WTC11 (cell line): ENCODE data around the gene SF3B4.

Source experiments
- CREB1 ChIP-seq: sonication (generic); formaldehyde crosslinking; IDR thresholded peaks from 2 replicates; pipeline ENCODE4 v1.8.0; 2023; ENCODE audit warnings: mild to moderate bottlenecking, missing genetic modification reagents
- EMX1 ChIP-seq: fragments of 250-450 bp; sonication (Bioruptor Pico); IDR thresholded peaks from 2 replicates; pipeline ENCODE4 v1.8.0; 2021; ENCODE audit warnings: mild to moderate bottlenecking
- JUN ChIP-seq: sonication (generic); formaldehyde crosslinking; IDR thresholded peaks from 2 replicates; pipeline ENCODE4 v1.8.0; 2023; ENCODE audit warnings: mild to moderate bottlenecking, missing genetic modification reagents
- MXD4 ChIP-seq: fragments of 250-450 bp; sonication (Bioruptor Pico); IDR thresholded peaks from 2 replicates; pipeline ENCODE4 v1.8.0; 2021; ENCODE audit warnings: mild to moderate bottlenecking, moderate library complexity, borderline replicate concordance
- NFE2L1 ChIP-seq: sonication (generic); formaldehyde crosslinking; IDR thresholded peaks from 2 replicates; pipeline ENCODE4 v1.8.1; 2023; ENCODE audit warnings: missing genetic modification reagents
- OVOL2 ChIP-seq: fragments of 250-450 bp; sonication (Bioruptor Pico); IDR thresholded peaks from 2 replicates; pipeline ENCODE4 v1.9.0; 2021; ENCODE audit warnings: mild to moderate bottlenecking, borderline replicate concordance
- ZNF416 ChIP-seq: fragments of 250-450 bp; sonication (Bioruptor Pico); IDR thresholded peaks from 2 replicates; pipeline ENCODE4 v1.9.0; 2021; ENCODE audit warnings: mild to moderate bottlenecking, inconsistent platforms
- TF ChIP-seq, protein P1 (sequence below): fragments of 200-600 bp; IDR thresholded peaks from 2 replicates; pipeline ENCODE4 v1.8.0; 2022; ENCODE audit warnings: antibody characterized with exemption
- TF ChIP-seq, protein P2 (sequence below): sonication (generic); formaldehyde crosslinking; IDR thresholded peaks from 2 replicates; pipeline ENCODE4 v1.8.1; 2023; ENCODE audit warnings: mild to moderate bottlenecking, missing genetic modification reagents, moderate library complexity
- TF ChIP-seq, protein P3 (sequence below): sonication (generic); formaldehyde crosslinking; IDR thresholded peaks from 2 replicates; pipeline ENCODE4 v1.8.1; 2023; ENCODE audit warnings: mild to moderate bottlenecking, moderate library complexity, missing genetic modification reagents
- TF ChIP-seq, protein P4 (sequence below): sonication (generic); formaldehyde crosslinking; IDR thresholded peaks from 2 replicates; pipeline ENCODE4 v1.8.1; 2023; ENCODE audit warnings: mild to moderate bottlenecking, missing genetic modification reagents, moderate library complexity
- TF ChIP-seq, protein P5 (sequence below): sonication (generic); formaldehyde crosslinking; IDR thresholded peaks from 2 replicates; pipeline ENCODE4 v1.8.1; 2022; ENCODE audit warnings: low read depth, mild to moderate bottlenecking, moderate library complexity, missing genetic modification reagents, borderline replicate concordance
- TF ChIP-seq, protein P6 (sequence below): sonication (generic); formaldehyde crosslinking; IDR thresholded peaks from 2 replicates; pipeline ENCODE4 v1.8.0; 2022; ENCODE audit warnings: mild to moderate bottlenecking, missing genetic modification reagents

DNA sequence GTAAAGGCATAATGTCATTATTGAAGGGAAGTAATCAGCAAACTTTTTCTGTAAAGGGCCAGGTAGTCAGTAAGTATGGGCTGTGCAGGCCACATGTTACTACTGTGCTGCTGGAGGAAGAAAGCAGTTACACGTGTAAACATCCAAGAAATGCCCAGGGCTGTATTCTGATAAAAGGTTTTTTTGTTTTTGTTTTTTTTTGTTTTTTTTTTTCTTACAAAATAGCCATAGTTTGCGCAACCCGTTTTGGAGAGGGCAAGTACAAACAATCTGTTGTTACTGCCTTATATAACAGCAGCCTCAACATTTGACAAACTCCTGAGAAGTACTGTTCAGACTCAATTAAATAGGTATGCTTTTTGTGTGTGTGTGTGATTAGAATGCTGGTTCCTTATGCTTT, 35.8 kb upstream of the SF3B4 start:
- TF ChIP-seq, protein P1, sequence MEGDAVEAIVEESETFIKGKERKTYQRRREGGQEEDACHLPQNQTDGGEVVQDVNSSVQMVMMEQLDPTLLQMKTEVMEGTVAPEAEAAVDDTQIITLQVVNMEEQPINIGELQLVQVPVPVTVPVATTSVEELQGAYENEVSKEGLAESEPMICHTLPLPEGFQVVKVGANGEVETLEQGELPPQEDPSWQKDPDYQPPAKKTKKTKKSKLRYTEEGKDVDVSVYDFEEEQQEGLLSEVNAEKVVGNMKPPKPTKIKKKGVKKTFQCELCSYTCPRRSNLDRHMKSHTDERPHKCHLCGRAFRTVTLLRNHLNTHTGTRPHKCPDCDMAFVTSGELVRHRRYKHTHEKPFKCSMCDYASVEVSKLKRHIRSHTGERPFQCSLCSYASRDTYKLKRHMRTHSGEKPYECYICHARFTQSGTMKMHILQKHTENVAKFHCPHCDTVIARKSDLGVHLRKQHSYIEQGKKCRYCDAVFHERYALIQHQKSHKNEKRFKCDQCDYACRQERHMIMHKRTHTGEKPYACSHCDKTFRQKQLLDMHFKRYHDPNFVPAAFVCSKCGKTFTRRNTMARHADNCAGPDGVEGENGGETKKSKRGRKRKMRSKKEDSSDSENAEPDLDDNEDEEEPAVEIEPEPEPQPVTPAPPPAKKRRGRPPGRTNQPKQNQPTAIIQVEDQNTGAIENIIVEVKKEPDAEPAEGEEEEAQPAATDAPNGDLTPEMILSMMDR: no peak
- TF ChIP-seq CREB1 (CRISPR knock-in tag): no peak
- no peak for TF ChIP-seq NFE2L1
- TF ChIP-seq, protein P2, sequence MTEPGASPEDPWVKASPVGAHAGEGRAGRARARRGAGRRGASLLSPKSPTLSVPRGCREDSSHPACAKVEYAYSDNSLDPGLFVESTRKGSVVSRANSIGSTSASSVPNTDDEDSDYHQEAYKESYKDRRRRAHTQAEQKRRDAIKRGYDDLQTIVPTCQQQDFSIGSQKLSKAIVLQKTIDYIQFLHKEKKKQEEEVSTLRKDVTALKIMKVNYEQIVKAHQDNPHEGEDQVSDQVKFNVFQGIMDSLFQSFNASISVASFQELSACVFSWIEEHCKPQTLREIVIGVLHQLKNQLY: no peak
- TF ChIP-seq JUN (CRISPR knock-in tag): no peak
- TF ChIP-seq MXD4 (CRISPR knock-in tag): no peak
- TF ChIP-seq, protein P3, sequence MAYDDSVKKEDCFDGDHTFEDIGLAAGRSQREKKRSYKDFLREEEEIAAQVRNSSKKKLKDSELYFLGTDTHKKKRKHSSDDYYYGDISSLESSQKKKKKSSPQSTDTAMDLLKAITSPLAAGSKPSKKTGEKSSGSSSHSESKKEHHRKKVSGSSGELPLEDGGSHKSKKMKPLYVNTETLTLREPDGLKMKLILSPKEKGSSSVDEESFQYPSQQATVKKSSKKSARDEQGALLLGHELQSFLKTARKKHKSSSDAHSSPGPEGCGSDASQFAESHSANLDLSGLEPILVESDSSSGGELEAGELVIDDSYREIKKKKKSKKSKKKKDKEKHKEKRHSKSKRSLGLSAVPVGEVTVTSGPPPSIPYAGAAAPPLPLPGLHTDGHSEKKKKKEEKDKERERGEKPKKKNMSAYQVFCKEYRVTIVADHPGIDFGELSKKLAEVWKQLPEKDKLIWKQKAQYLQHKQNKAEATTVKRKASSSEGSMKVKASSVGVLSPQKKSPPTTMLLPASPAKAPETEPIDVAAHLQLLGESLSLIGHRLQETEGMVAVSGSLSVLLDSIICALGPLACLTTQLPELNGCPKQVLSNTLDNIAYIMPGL (CRISPR knock-in tag): no peak
- TF ChIP-seq, protein P4, sequence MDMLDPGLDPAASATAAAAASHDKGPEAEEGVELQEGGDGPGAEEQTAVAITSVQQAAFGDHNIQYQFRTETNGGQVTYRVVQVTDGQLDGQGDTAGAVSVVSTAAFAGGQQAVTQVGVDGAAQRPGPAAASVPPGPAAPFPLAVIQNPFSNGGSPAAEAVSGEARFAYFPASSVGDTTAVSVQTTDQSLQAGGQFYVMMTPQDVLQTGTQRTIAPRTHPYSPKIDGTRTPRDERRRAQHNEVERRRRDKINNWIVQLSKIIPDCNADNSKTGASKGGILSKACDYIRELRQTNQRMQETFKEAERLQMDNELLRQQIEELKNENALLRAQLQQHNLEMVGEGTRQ (CRISPR knock-in tag): no peak
- no peak for TF ChIP-seq ZNF416 (CRISPR knock-in tag)
- no peak for TF ChIP-seq EMX1
- TF ChIP-seq, protein P5, sequence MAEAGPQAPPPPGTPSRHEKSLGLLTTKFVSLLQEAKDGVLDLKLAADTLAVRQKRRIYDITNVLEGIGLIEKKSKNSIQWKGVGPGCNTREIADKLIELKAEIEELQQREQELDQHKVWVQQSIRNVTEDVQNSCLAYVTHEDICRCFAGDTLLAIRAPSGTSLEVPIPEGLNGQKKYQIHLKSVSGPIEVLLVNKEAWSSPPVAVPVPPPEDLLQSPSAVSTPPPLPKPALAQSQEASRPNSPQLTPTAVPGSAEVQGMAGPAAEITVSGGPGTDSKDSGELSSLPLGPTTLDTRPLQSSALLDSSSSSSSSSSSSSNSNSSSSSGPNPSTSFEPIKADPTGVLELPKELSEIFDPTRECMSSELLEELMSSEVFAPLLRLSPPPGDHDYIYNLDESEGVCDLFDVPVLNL: no peak
- no peak for TF ChIP-seq OVOL2 (CRISPR knock-in tag)
- TF ChIP-seq, protein P6, sequence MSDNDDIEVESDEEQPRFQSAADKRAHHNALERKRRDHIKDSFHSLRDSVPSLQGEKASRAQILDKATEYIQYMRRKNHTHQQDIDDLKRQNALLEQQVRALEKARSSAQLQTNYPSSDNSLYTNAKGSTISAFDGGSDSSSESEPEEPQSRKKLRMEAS (CRISPR knock-in tag): no peak
